SK-N-MC (cell line): ENCODE measurements around the gene STK11IP.

Source experiments
- DNase-seq: peaks from one replicate; pipeline ENCODE4 v3.0.0-alpha.2; 2011; ENCODE audit warnings: low read depth, low spot score
- H3K27ac ChIP-seq: fragments of 200-600 bp; sonication (generic); 2 replicates; pipeline ENCODE4 v1.5.1; 2016; ENCODE audit warnings: mixed run types
- H3K36me3 ChIP-seq: fragments of 200-600 bp; sonication (generic); 2 replicates; pipeline ENCODE4 v1.6.1; 2017; ENCODE audit warnings: antibody characterized with exemption, low read length, mixed read lengths; ENCODE audit not compliant: insufficient read depth
- H3K4me3 ChIP-seq: fragments of 200-600 bp; sonication (generic); 2 replicates; pipeline ENCODE4 v1.5.1; 2016
- H3K9ac ChIP-seq: fragments of 200-600 bp; sonication (generic); 2 replicates; pipeline ENCODE4 v1.8.0; 2017; ENCODE audit warnings: mixed run types, mixed read lengths; ENCODE audit not compliant: insufficient read length
- H3K9me3 ChIP-seq: fragments of 200-600 bp; sonication (generic); 2 replicates; pipeline ENCODE4 v1.6.1; 2017; ENCODE audit warnings: low read depth, mild to moderate bottlenecking, antibody characterized with exemption, low read length, moderate library complexity, mixed read lengths
- EZH2 ChIP-seq: fragments of 200-600 bp; sonication (generic); IDR thresholded peaks from one replicate; pipeline ENCODE4 v1.6.1; 2017; ENCODE audit warnings: antibody characterized with exemption
- FOXP2 ChIP-seq: optimal IDR thresholded peaks from 2 replicates; pipeline ENCODE3; 2011; ENCODE audit warnings: mild to moderate bottlenecking, moderate library complexity; ENCODE audit not compliant: insufficient read depth; ENCODE audit errors: extremely low read length, control extremely low read depth
- POLR2AphosphoS5 ChIP-seq: IDR thresholded peaks from 2 replicates; pipeline ENCODE4 v1.6.1; 2012; ENCODE audit warnings: mild to moderate bottlenecking, low read depth, low read length, borderline replicate concordance

The STK11IP gene

GRCh38 chr2:219661197-219661954 is 63.7 kb downstream of the STK11IP start:
- no peak for TF ChIP-seq FOXP2
- TF ChIP-seq POLR2AphosphoS5 = no peak
- no peak for TF ChIP-seq EZH2
- H3K9ac ChIP-seq = no peak overlapping the region
- no peaks in the 10 kb centered on the region; the same call in 1 of the 2 replicates for H3K9me3 ChIP-seq
- no peak overlapping the region for H3K27ac ChIP-seq
- no peak overlapping the region for H3K4me3 ChIP-seq
- DNase-seq = no peak
- H3K36me3 ChIP-seq = no peaks in the 10 kb centered on the region

GRCh38 chr2:219661955-219662395 is 64.3 kb downstream of the STK11IP start:
- DNase-seq = no peak
- no peaks in the 10 kb centered on the region for H3K36me3 ChIP-seq
- H3K9me3 ChIP-seq = no peaks in the 10 kb centered on the region
- TF ChIP-seq FOXP2 (no peak), POLR2AphosphoS5 (no peak), EZH2 (no peak)
- H3K9ac ChIP-seq = no peak overlapping the region
- H3K4me3 ChIP-seq = no peak overlapping the region
- H3K27ac ChIP-seq = no peak overlapping the region

- Histone ChIP-seq H3K36me3 (no peaks in the 10 kb centered on the region), H3K4me3 (no peak overlapping the region), H3K9ac (no peak overlapping the region), H3K27ac (no peak overlapping the region), H3K9me3 (no peaks in the 10 kb centered on the region)
- DNase-seq = no peak
- TF ChIP-seq POLR2AphosphoS5 = no peak
Observed at GRCh38 chr2:219662566-219662965, 64.9 kb downstream of the STK11IP start.

- DNase-seq = no peak
- H3K9ac ChIP-seq = no peak overlapping the region
- no peaks in the 10 kb centered on the region for H3K9me3 ChIP-seq
- H3K36me3 ChIP-seq = no peaks in the 10 kb centered on the region
- no peak overlapping the region for H3K4me3 ChIP-seq
- no peak overlapping the region for H3K27ac ChIP-seq
- TF ChIP-seq POLR2AphosphoS5 = no peak
- TF ChIP-seq EZH2 = no peak
Observed at GRCh38 chr2:219663116-219663762, 65.6 kb downstream of the STK11IP start.

- Histone ChIP-seq H3K36me3 (no peaks in the 10 kb centered on the region), H3K9me3 (no peaks in the 10 kb centered on the region), H3K4me3 (no peak overlapping the region), H3K27ac (no peak overlapping the region), H3K9ac (no peak overlapping the region)
- no peak for DNase-seq
- TF ChIP-seq FOXP2 (no peak), POLR2AphosphoS5 (no peak), EZH2 (no peak)
Observed at GRCh38 chr2:219664041-219664440, 66.4 kb downstream of the STK11IP start.

GRCh38 chr2:219664944-219665343 is 67.3 kb downstream of the STK11IP start:
- H3K4me3 ChIP-seq = no peak overlapping the region
- no peaks in the 10 kb centered on the region for H3K9me3 ChIP-seq
- no peak for DNase-seq
- TF ChIP-seq FOXP2 = no peak
- TF ChIP-seq POLR2AphosphoS5 = no peak
- no peak for TF ChIP-seq EZH2
- no peaks in the 10 kb centered on the region for H3K36me3 ChIP-seq
- no peak overlapping the region for H3K9ac ChIP-seq
- no peak overlapping the region for H3K27ac ChIP-seq

- Histone ChIP-seq H3K9me3 (no peaks in the 10 kb centered on the region), H3K27ac (no peak overlapping the region), H3K4me3 (no peak overlapping the region), H3K36me3 (no peaks in the 10 kb centered on the region), H3K9ac (no peak overlapping the region)
- DNase-seq = no peak
- TF ChIP-seq EZH2 (no peak), POLR2AphosphoS5 (no peak), FOXP2 (no peak)
Observed at GRCh38 chr2:219665926-219666325, 68.3 kb downstream of the STK11IP start.
